Kidney tubule cell (primary cell): ENCODE measurements around the gene FOXN4.

ENCODE experiments used
- DNase-seq: peaks from one replicate; pipeline ENCODE4 v3.0.0-alpha.2; 2018; ENCODE audit warnings: low spot score

The FOXN4 gene

DNA sequence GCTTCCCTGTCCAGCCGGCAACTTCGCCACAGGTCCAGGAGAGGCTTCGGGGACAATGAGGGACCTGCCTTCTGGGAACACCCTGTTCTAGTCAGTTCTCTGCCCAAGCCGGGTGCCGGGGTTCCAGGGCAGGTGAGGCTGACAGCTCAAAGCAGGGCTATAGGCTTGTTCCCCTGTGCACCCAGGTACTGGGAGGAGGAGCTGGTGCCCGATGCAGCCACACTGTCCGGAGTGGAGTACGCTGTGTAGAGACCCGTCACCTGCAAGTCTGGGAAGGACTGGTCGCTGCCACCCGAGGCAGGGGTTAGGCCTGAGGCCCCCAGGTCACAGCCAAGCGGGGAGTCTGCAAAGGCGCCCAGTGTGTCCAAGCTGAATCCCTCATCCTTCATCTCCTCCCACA is 29.6 kb downstream of the FOXN4 start:
- DNase-seq, result no peak

DNA sequence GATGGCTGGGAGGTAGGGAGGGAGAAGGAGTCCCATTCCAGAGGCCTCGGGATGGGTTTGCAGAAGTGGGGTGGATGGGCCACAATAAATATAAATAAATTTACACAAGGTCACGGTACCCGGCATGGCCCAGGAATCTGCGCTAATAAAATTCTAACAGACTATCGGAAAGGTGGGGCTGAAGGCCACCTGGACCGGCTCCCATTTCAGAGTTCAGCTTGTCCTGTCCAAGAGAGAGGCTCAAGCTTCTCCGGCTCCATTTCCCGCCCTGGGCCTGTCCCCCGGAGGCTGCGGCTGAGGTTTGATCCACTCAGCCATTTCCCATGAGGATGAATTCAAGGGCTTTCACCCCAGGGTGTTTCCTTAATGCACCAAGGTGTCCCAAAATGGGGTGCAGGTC is 30.2 kb downstream of the FOXN4 start:
- no peak for DNase-seq

DNA sequence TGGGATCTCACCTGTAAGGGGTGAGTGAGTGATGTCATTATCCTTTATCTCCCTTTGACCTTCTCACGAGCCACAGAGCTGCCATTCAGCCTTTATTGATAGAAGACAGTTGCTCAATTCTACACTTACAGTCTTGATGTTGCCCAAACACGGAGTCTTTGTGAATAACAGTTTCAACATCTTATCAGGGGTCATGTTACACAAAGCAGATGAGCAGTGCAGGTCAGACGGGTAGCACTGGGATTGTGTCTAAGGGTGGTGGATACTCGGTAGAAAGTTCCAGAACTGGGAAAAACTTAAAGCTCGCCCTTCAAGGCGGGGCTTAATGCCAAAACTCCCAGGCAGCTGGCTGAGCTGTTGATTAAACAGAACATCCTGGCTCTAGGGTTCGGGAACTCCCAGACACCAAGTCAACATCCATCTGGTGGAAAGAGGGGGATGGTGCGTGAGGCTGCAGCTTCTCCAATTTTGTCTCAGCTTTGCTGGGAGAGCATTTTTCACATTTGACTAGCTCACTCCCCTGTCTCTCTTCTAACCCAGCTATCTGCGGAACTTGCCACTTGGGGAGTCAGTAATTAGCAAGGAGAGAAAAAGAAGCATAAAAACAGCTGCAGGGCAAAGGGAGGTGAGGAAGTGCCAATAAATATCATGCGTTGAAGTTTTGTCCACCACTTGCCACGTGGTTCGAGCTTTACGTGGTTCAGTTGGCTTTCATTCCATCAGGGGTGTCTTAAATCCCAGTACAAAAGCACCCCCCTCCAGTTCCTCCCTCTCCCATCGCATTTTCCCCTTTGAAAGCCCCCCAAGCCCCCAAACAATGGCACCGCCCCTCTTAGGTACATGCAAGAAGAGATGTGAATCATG is 31.0 kb downstream of the FOXN4 start:
- peak; percentile 62 for DNase-seq

DNA sequence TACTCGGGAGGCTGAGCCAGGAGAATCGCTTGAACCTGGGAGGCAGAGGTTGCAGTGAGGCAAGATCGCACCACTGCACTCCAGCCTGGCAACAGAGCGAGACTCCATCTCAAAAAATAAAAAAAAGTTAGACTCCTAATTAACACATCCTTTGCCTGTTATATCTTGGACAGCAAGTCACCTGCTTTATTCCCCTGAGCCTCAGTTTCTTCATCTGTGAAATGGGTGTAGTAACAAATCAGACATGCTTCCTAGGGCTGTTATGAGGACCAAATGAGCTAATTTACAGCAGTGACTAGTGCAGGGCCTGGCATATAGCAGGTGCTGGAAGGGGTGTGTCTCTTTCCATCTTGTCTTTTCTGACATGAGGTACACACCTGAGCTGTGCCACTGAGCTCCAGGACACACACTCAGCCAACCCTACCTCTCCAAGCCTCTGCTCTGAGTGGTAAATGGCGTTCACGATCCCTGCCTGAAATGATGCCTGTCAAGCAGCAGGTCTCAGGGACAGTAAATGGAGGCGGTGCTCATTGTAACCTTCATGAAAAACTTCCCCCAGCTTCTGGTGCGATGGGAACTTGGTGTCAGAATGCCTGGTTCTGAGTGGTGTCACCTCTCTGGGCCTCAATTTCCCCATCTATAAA is 31.7 kb downstream of the FOXN4 start:
- DNase-seq, result no peak

DNA sequence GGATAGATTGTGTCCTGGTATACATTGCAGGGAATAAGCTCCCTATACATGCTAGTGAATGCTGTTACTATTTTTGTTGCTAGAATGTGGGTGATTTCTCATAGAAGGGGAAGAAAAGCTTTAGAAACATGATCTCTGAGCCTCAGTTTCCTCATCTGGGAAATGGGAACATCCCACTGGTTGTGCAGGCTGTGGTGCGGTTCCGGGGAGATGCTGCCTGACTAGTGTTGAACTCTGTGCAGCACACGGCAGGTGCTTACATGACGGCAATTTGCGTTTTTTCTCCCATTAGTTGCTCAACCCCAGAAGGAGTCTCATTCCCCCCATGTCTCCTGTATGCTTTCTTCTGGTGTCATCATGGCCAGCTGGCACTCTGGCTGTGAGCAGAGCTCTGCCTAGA is 32.9 kb downstream of the FOXN4 start:
- no peak for DNase-seq

DNA sequence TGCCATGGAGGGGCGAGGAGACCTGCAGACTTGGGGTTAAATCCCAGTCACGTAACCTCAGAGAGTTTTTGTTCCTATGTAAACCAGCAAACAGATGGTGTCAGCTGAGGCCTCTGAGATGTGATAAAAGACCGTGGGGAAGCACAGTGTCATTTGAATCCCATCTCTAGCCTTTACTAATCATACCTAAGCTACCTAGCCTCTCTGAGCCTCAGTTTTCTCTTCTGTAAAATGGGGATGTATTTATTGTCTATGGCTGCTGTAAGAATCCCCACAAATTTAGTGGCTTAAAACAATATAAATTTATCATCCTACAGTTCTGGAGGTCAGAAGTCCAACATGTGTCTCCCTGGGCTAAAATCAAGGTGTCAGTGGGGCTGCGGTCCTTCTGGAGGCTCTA is 33.9 kb downstream of the FOXN4 start:
- DNase-seq, result no peak

DNA sequence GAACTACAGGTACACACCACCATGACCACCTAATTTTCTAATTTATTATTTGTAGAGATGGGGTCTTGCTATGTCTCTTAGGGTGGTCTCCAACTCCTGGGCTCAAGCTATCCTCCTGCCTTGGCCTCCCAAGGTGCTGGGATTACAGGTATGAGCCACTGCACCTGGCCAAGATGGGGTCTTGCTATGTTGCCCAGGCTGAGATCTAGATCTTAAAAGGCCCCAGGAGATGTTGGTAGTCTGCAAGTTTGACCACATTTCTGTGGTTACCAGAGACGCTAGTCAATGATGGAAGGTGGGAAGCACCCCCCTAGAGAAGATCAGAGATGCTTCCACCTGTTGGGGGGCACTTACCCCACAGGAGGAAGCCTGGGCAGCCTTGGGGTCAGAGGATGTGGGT is 34.7 kb downstream of the FOXN4 start:
- no peak for DNase-seq

DNA sequence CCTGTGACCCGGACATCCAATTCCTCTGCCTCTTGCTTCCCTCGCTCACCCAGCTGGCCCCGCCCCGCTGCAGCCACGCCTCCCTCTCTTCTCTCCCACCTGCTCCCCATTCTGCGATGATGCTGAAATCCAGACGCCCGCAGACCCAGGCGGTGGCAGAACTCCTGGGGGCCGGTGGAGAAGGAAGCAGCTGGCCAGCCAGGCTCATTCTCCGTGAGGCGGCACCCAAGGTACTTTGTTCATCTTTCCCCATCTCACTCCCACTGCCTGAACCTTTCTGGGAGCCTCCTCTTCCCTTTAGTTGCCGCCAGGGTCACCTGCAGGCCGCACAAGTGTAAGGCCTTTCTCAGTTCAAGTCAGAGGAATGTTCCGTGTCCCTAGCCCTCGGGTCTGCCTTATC is 35.7 kb downstream of the FOXN4 start:
- DNase-seq, result no peak

DNA sequence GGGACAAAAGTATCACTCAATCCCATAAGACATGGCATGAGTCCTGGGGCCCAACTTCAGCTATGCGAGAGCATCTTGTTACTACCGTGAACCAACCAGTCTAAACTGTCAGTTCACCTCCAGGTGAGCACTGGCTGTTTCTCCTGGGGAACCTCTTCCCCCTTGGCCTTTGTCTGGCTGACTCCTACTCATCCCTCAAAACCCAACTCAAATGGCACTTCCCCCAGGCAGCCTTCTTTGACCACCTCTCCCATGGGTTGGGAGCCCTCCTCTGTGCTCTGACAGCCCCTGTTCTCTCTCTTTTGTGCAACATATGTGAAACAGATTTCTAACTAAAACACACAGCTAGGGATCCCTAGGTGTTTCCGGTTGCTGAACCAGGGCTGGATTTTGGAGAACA is 37.7 kb downstream of the FOXN4 start:
- DNase-seq, result no peak

DNA sequence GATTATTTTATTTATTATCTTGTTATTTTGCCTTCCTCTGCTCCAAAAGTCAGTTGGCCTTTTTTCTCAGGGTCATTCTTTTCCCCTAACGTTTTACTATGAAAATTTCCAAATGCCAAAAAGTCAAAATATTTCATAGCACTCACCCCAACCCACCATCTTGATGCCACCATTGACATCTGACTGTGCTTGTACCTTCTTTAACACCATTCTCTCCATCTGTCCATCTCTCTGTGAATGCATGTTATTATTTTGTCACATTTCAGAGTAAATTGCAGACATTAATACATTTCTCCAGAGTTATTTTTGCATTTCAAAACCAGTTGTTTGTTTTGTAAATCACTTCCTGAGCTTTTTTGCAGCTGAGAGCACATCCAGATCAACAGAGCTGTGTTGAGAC is 38.6 kb downstream of the FOXN4 start:
- DNase-seq, result no peak

DNA sequence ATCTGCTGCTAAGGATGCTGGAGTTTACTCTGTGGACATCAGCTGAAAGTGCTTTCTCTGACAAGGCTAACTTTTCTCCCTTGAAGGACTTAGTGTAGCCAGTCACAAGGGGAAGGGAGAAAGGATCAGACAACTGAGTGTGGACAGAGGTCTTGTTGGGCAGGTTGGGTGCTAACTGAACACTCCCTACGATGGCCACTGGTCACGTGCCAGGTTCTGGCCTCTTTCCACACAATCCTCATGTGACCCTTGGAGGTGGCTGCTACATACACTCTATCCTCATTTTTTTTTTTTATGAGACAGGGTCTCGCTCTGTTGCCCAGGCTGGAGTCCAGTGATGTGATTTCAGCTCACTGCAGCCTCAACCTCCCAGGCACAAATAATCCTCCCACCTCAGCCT is 39.7 kb downstream of the FOXN4 start:
- DNase-seq, result no peak

DNA sequence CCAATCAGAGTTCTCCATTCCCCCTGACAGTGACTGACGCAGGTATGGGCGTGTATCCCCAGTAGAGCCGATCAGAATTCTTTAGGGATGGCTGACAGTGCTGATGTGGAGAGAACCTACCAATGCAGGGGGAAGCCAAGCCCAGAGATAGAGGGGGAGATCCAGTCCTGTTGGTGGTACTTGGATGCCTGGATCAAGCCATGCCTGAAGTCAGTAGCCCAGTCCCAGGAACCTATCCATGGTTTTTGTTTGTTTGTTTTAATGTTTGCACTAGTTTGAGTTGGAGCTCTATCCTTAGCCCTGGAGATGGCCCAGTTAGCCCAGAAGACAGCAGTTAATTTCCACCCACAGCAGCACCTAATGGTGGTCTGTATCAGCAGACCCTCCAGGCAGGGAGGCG is 40.2 kb downstream of the FOXN4 start:
- DNase-seq, result no peak

DNA sequence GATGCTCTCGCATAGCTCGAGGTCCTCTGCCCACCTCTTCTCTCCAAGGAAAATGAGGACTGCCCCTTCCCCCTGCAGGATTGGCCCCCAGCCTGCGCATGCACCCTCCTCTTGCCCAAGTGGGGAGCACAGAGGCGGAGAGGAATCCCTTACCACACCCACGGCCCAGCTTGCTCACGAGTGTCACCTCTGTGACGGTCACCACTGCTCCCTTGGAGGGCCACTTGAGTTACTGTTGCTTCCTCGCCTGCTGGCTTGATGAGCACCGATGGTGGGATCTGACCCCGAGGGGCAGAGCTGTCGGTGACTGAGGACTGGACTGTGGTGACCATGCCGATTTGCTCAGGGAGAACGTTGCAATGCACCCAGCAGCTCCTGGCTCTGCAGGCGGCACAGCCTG is 41.7 kb downstream of the FOXN4 start:
- DNase-seq, result no peak

DNA sequence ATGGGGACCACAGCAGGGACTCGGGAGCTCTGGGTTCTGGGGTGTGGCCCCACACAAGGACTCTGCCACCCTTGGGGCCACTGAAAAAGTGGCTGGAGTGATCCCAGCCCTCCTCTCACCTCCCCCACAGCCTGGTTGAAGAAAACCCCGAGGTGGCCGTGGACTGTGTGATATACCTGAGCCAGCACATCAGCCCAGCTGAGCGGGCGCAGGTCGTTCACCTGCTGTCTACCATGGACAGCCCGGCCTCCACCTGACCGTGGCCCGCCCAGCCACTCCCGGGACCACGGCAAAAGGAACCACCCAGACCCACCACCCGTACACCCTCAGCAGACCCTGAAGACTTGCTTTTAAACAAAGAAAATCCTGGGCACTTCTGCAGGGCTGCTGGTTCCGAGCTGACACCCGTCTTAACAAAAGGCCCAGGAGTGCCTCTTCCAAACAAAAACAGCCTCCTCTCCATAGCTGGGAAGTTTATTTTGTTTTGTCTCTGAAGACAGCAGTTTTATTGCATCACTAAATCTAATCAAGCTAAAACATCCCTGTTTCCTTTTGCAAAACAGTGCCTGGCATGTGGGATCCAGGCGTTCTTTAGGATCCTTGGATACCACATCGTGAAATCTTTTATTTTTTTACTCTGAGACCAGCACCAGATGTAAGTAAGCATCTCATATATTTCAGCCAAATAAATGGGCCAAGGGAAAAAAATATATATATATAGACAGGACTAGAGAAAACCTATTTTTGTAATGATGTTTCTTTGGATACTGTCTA is 42.8 kb downstream of the FOXN4 start:
- no peak for DNase-seq

DNA sequence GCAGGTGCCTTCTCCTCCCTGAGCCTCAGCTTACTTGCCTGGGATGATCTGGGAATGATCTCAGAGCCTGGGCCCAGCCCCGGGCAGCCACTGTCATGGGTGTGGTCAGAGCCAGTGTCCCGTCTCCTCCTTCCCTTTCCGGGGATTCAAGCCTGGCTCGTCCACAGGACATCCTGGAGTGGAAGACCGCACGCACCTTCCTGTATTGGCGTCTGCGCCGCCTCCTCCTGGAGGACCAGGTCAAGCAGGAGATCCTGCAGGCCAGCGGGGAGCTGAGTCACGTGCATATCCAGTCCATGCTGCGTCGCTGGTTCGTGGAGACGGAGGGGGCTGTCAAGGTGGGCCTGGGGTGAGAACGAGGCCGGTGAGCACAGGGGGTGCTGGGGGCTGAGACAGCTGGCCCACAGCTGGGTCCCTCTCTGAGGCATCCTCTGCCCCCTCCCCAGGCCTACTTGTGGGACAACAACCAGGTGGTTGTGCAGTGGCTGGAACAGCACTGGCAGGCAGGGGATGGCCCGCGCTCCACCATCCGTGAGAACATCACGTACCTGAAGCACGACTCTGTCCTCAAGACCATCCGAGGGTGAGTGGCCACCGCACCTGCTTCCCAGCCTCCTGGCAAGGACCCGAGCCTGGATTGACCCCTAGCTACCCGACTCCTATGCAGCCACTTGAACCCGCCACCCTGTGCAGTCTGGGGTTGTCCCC is 44.0 kb downstream of the FOXN4 start:
- no peak for DNase-seq

DNA sequence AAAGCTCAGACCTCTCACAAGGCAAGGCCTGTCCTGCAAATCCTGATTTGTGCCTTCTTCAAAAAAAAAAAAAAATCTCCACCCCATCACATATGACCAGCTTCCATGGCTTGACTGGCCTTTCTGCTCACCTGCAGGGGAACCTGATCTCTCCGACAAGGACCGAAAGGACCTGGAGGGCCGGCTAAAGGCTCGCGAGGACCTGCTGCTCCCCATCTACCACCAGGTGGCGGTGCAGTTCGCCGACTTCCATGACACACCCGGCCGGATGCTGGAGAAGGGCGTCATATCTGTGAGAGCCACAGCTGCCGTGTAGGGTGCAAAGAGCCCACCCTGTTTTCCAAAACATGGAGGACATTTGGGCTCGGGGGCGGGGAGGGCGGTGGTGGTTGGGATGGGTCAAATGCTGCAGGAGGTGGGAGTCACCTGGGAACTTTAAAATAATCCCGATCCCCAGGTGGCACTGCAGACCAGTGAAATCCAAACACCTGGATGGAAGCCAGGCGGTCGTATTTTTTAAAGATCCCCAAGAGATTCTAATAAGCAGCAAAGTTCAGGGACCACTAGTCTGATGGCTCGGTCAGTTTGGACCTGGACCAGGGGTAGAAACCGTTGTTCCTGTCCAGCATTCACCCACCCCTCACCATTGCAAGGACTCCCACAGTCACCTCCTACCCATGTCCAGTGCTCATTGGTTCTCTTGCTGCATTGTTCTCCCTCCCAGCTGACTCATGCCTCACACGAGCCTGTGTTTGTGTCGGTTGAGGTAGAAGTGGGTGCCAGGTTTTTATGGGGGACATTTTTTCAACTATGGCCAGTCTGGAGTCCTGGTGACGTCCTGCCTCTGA is 44.8 kb downstream of the FOXN4 start:
- peak; percentile 61 for DNase-seq

DNA sequence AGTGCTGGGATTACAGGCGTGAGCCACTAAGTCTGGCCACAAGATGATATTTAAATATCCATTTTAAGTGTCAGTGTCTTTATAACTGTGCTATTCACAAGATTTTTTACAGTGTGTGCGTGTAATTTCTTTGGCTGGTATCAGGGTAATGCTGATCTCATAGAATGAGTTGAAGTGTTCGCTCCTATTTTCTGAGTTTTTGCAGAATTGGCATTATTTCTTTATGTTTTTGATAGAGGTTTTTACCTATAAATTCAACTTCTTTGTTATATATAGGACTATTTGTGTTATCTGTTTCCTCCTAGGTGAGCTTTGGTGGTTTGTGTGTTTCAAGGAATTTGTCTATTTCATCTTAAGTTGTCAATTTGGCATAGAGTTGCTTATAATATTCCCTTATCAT is 45.6 kb downstream of the FOXN4 start:
- DNase-seq, result no peak

DNA sequence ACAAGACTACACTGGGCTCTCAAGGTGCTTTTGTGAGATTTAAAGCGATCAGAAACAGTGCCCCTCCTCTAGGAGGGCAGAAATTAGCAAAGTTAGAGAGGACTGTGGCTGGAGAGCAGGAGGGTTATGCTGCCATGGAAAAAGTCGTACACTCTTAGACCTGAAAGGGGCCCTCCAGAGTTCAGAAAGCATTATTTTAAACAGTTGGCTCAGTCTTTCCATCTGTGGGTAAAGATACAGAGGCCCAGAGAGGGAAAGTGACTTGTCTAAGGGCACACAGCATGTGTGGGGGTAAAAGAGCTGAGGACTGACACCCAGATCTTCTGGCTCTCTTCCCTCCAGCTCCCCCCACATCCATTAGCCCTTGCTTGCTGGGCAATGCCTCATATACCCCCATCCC is 47.1 kb downstream of the FOXN4 start:
- no peak for DNase-seq

DNA sequence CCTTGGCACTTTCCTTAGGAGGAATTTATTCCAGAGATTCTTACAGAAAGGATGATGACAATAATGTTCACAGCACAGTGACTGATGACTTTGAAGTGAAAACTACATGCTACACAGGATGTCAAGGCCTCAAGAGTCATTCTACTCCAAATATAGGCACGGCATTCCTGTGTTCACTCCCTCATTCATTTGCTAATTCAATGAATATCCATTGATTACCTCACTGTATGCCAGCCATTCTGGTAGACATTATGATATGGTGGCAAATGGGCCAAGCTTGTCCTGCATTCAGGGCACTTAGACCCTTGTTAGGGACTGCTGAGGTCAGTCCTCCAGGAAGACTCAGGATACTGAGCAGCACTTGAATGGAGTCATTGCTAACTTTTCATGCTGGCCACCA is 48.0 kb downstream of the FOXN4 start:
- no peak for DNase-seq

DNA sequence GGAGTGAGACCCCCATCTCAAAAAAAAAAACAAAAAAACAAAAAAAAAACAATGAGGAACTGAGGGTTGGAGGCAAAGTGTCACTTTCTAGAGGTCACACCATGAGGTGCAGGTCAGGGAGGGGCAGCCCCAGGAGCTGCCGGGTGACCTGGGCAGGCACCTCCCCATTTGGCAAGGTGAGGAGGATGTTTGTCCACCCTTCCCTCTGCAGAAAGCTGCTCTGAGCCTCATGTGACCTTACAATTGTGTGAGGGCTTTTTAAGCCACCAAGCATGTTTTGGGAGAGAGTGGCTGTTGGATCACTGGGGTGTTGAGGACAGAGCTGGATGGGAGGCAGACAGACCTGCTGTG is 49.6 kb downstream of the FOXN4 start:
- no peak for DNase-seq
